Tibial artery (tissue), 4 donors: ENCODE data around the gene ADRB1.

ENCODE experiments used
- DNase-seq, 2 donors: peaks; one replicate each; pipeline ENCODE4 v3.0.0-alpha.2; 2019
- H3K27ac ChIP-seq, 2 donors: fragments of 200-600 bp; sonication (generic) in 1 of 2; 1 replicate in 1 of 2; 2 replicates in 1 of 2; pipeline ENCODE4 v1.5.1; 2018 to 2019; ENCODE audit warnings: mild to moderate bottlenecking in 1 of 2
- H3K27me3 ChIP-seq, 2 donors: fragments of 200-600 bp; sonication (generic) in 1 of 2; one replicate each; pipeline versions ENCODE4 v1.5.1 to v1.6.0; 2016 to 2019
- H3K36me3 ChIP-seq, 3 donors: fragments of 200-600 bp; sonication (generic) in 2 of 3; one replicate each; pipeline ENCODE4 v1.5.1; 2016 to 2019; ENCODE audit warnings: mild to moderate bottlenecking in 2 of 3
- H3K4me1 ChIP-seq, 4 donors: fragments of 200-600 bp; sonication (generic) in 2 of 4; 1 replicate in 3 of 4; 2 replicates in 1 of 4; pipeline ENCODE4 v1.5.1; 2016 to 2019
- H3K4me3 ChIP-seq, 2 donors: fragments of 200-600 bp; sonication (generic) in 1 of 2; 1 replicate in 1 of 2; 2 replicates in 1 of 2; pipeline ENCODE4 v1.5.1; 2018 to 2019; ENCODE audit warnings: mild to moderate bottlenecking in 2 of 2
- H3K9me3 ChIP-seq, 3 donors: fragments of 200-600 bp; sonication (generic) in 1 of 3; one replicate each; pipeline ENCODE4 v1.5.1; 2016 to 2019
- CTCF ChIP-seq, 2 experiments: fragments of 200-600 bp in 1 of 2; fragments of 450-650 bp in 1 of 2; IDR thresholded peaks; one replicate each; pipeline ENCODE4 v1.5.1; 2017 to 2019; ENCODE audit warnings: antibody characterized with exemption in 2 of 2, mild to moderate bottlenecking in 1 of 2, moderate library complexity in 1 of 2
- intact Hi-C: fragments of 100-400 bp; cut with DNase I; formaldehyde crosslinking; loops from one replicate; pipeline ENCODE4 v1.15.0; 2023; ENCODE audit warnings: low total_unique reads

ADRB1 gene

GRCh38 chr10:114079421-114079820, 35.8 kb downstream of the ADRB1 start:
- no peaks in the 10 kb centered on the region for H3K9me3 ChIP-seq
- no peaks in the 10 kb centered on the region for H3K4me1 ChIP-seq
- DNase-seq = no peak
- no peak for TF ChIP-seq CTCF (IDR thresholded peaks at IDR 0.05)
- intact Hi-C loops = no loop called here
- no peaks in the 10 kb centered on the region for H3K27me3 ChIP-seq
- no peak overlapping the region for H3K27ac ChIP-seq
- no peak overlapping the region for H3K4me3 ChIP-seq
- H3K36me3 ChIP-seq = no peaks in the 10 kb centered on the region

GRCh38 chr10:114081911-114082583, 38.4 kb downstream of the ADRB1 start:
- DNase-seq = no peak
- intact Hi-C loops = no loop called here

GRCh38 chr10:114083040-114083439, 39.4 kb downstream of the ADRB1 start:
- intact Hi-C loops = no loop called here
- H3K27me3 ChIP-seq = no peaks in the 10 kb centered on the region
- DNase-seq = no peak
- H3K4me3 ChIP-seq = no peak overlapping the region
- no peak overlapping the region for H3K27ac ChIP-seq
- H3K36me3 ChIP-seq = no peaks in the 10 kb centered on the region
- no peak for TF ChIP-seq CTCF (IDR thresholded peaks at IDR 0.05)
- no peaks in the 10 kb centered on the region for H3K9me3 ChIP-seq
- no peaks in the 10 kb centered on the region for H3K4me1 ChIP-seq

More at GRCh38 chr10:114081911-114082583, 38.4 kb downstream of the ADRB1 start:
- H3K4me3 ChIP-seq = no peak overlapping the region
- no peaks in the 10 kb centered on the region for H3K4me1 ChIP-seq
- no peaks in the 10 kb centered on the region for H3K9me3 ChIP-seq
- TF ChIP-seq CTCF (IDR thresholded peaks at IDR 0.05) = no peak
- H3K27ac ChIP-seq = no peak overlapping the region
- no peaks in the 10 kb centered on the region for H3K36me3 ChIP-seq
- no peaks in the 10 kb centered on the region for H3K27me3 ChIP-seq

- no peak for DNase-seq
- H3K27me3 ChIP-seq = no peaks in the 10 kb centered on the region
- H3K27ac ChIP-seq = no peak overlapping the region
- H3K9me3 ChIP-seq = no peaks in the 10 kb centered on the region
- H3K4me1 ChIP-seq = no peaks in the 10 kb centered on the region
- no peak for TF ChIP-seq CTCF (IDR thresholded peaks at IDR 0.05)
- intact Hi-C loops = no loop called here
- no peak overlapping the region for H3K4me3 ChIP-seq
- H3K36me3 ChIP-seq = no peaks in the 10 kb centered on the region
These were observed 40.5 kb downstream of the ADRB1 start for GRCh38 chr10:114084215-114084614.

GRCh38 chr10:114087255-114087654, 43.6 kb downstream of the ADRB1 start:
- Histone ChIP-seq H3K9me3 (no peaks in the 10 kb centered on the region), H3K4me3 (no peak overlapping the region), H3K27me3 (no peaks in the 10 kb centered on the region), H3K27ac (no peak overlapping the region), H3K36me3 (no peaks in the 10 kb centered on the region), H3K4me1 (no peaks in the 10 kb centered on the region)
- intact Hi-C loops = no loop called here
- no peak for TF ChIP-seq CTCF (IDR thresholded peaks at IDR 0.05)
- DNase-seq = no peak

GRCh38 chr10:114087655-114088054, 44.0 kb downstream of the ADRB1 start:
- Histone ChIP-seq H3K36me3 (no peaks in the 10 kb centered on the region), H3K27ac (no peak overlapping the region), H3K9me3 (no peaks in the 10 kb centered on the region), H3K4me1 (no peaks in the 10 kb centered on the region), H3K4me3 (no peak overlapping the region), H3K27me3 (no peaks in the 10 kb centered on the region)
- intact Hi-C loops = no loop called here
- TF ChIP-seq CTCF (IDR thresholded peaks at IDR 0.05) = no peak
- DNase-seq = no peak
